Measurements from ENCODE around the gene PM20D2. TPM values are rescaled to one million over a fixed set of nuclear protein-coding genes. Genes with fewer than 3 reads are reported as not detected.

The PM20D2 gene
- total RNA-seq (14.4 TPM), polyA plus RNA-seq (ENCODE audit: insufficient read depth, low read depth, low replicate concordance) (5.7 TPM)
- long read RNA-seq, donor 1, full-length matches to known transcripts = 2 of 2 reads
- long read RNA-seq, donor 1, partial matches to known transcripts = 0 of 2 reads
- long read RNA-seq, donor 1, other reads (novel, unspliced or antisense) = 0 of 2 reads
- long read RNA-seq, donor 2, full-length matches to known transcripts = 4 of 4 reads
- long read RNA-seq, donor 2, partial matches to known transcripts = 0 of 4 reads
- long read RNA-seq, donor 2, other reads (novel, unspliced or antisense) = 0 of 4 reads
- long read RNA-seq, donor 3, full-length matches to known transcripts = 3 of 42 reads
- long read RNA-seq, donor 3, partial matches to known transcripts = 39 of 42 reads
- long read RNA-seq, donor 3, other reads (novel, unspliced or antisense) = 0 of 42 reads
- long read RNA-seq, donor 4, full-length matches to known transcripts = 4 of 38 reads
- long read RNA-seq, donor 4, partial matches to known transcripts = 34 of 38 reads
- long read RNA-seq, donor 4, other reads (novel, unspliced or antisense) = 0 of 38 reads
- long read RNA-seq, donor 5, partial matches to known transcripts = 11 of 11 reads
- long read RNA-seq, donor 5, other reads (novel, unspliced or antisense) = 0 of 11 reads
- long read RNA-seq, donor 6, full-length matches to known transcripts = 1 of 1 reads
- long read RNA-seq, donor 6, partial matches to known transcripts = 0 of 1 reads
- long read RNA-seq, donor 6, other reads (novel, unspliced or antisense) = 0 of 1 reads
- long read RNA-seq, donor 7, full-length matches to known transcripts = 3 of 17 reads
- long read RNA-seq, donor 7, partial matches to known transcripts = 11 of 17 reads
- long read RNA-seq, donor 7, other reads (novel, unspliced or antisense) = 3 of 17 reads
- long read RNA-seq, donor 8, full-length matches to known transcripts = 3 of 3 reads
- long read RNA-seq, donor 8, partial matches to known transcripts = 0 of 3 reads
- long read RNA-seq, donor 8, other reads (novel, unspliced or antisense) = 0 of 3 reads
- long read RNA-seq, donor 9, full-length matches to known transcripts = 1 of 1 reads
- long read RNA-seq, donor 9, partial matches to known transcripts = 0 of 1 reads
- long read RNA-seq, donor 9, other reads (novel, unspliced or antisense) = 0 of 1 reads
- long read RNA-seq, donor 10, full-length matches to known transcripts = 1 of 1 reads
- long read RNA-seq, donor 10, partial matches to known transcripts = 0 of 1 reads
- long read RNA-seq, donor 10, other reads (novel, unspliced or antisense) = 0 of 1 reads

- intact Hi-C loops (cut with DNase I) = no loop called here
- peak within 1 kb of the TSS; percentile 80 to 93 (median 90) for H3K4me3 ChIP-seq (ENCODE audit: low read length in 3 of 3)
Measured at GRCh38 chr6:89145956-89146717, at the start of gene PM20D2. Gene PM20D2, plus strand, starts transcription at chr6:89146055. Its CDS starts 90 bp downstream, at chr6:89146145.

GRCh38 chr6:89098461-89098860 lies 47.4 kb upstream of the PM20D2 start:
- Histone ChIP-seq H3K27ac (ENCODE audit: low read depth in 2 of 2, low read length in 2 of 2) (no peak overlapping the region), H3K4me1 (ENCODE audit: control insufficient read depth in 2 of 3, insufficient read depth in 2 of 3, low read depth in 1 of 3, low read length in 3 of 3) (peaks cover 0 to 1% (median 0%) of the 10 kb centered on the region in 3 donors), H3K9me3 (ENCODE audit: control insufficient read depth in 2 of 3, insufficient read depth in 1 of 3, low read length in 3 of 3) (no peaks in the 10 kb centered on the region), H3K36me3 (ENCODE audit: control insufficient read depth in 2 of 3, insufficient read depth in 3 of 3, low read length in 3 of 3) (no peaks in the 10 kb centered on the region), H3K4me3 (ENCODE audit: low read length in 3 of 3) (no peak overlapping the region), H3K27me3 (ENCODE audit: control insufficient read depth, insufficient read depth, low read length) (no peaks in the 10 kb centered on the region), H3K9ac (ENCODE audit: low read length in 3 of 3) (no peak overlapping the region)
- FAIRE-seq = no peak
- intact Hi-C loops (cut with DNase I) = no loop called here
- DNase-seq = no peak
- no peak for TF ChIP-seq CTCF (IDR thresholded peaks at IDR 0.05; ENCODE audit: borderline replicate concordance, extremely low read depth, insufficient read depth)

More at GRCh38 chr6:89145956-89146717, at the start of gene PM20D2:
- H3K9me3 ChIP-seq (ENCODE audit: control insufficient read depth in 2 of 3, insufficient read depth in 1 of 3, low read length in 3 of 3) = no peaks in the 10 kb centered on the region
- peak within 1 kb of the TSS; percentile 80 to 85 for H3K27ac ChIP-seq (ENCODE audit: low read depth in 2 of 2, low read length in 2 of 2)
- H3K9ac ChIP-seq (ENCODE audit: low read length in 3 of 3) = peak within 1 kb of the TSS; percentile 70 to 83 (median 79)
- peaks cover 0 to 2% (median 0%) of the 10 kb centered on the region in 3 donors for H3K36me3 ChIP-seq (ENCODE audit: control insufficient read depth in 2 of 3, insufficient read depth in 3 of 3, low read length in 3 of 3)
- H3K4me1 ChIP-seq (ENCODE audit: control insufficient read depth in 2 of 3, insufficient read depth in 2 of 3, low read depth in 1 of 3, low read length in 3 of 3) = peaks cover 0 to 7% (median 0%) of the 10 kb centered on the region in 3 donors
- no peak for TF ChIP-seq CTCF (IDR thresholded peaks at IDR 0.05; ENCODE audit: borderline replicate concordance, extremely low read depth, insufficient read depth)
- DNase-seq = peak; percentile 76 to 90 (median 85)
- no peaks in the 10 kb centered on the region for H3K27me3 ChIP-seq (ENCODE audit: control insufficient read depth, insufficient read depth, low read length)
- FAIRE-seq = no peak

- H3K27ac ChIP-seq (ENCODE audit: low read depth in 2 of 2, low read length in 2 of 2) = no peak overlapping the region
- TF ChIP-seq CTCF (IDR thresholded peaks at IDR 0.05; ENCODE audit: borderline replicate concordance, extremely low read depth, insufficient read depth) = no peak
Measured at GRCh38 chr6:89100114-89100513, 45.7 kb upstream of the PM20D2 start.

More at GRCh38 chr6:89100114-89100513, 45.7 kb upstream of the PM20D2 start:
- no peak for FAIRE-seq
- no peak for DNase-seq
- H3K27me3 ChIP-seq (ENCODE audit: control insufficient read depth, insufficient read depth, low read length) = no peaks in the 10 kb centered on the region
- H3K9ac ChIP-seq (ENCODE audit: low read length in 3 of 3) = no peak overlapping the region
- no peaks in the 10 kb centered on the region for H3K4me1 ChIP-seq (ENCODE audit: control insufficient read depth in 2 of 3, insufficient read depth in 2 of 3, low read depth in 1 of 3, low read length in 3 of 3)
- intact Hi-C loops (cut with DNase I) = no loop called here
- H3K9me3 ChIP-seq (ENCODE audit: control insufficient read depth in 2 of 3, insufficient read depth in 1 of 3, low read length in 3 of 3) = no peaks in the 10 kb centered on the region
- no peak overlapping the region for H3K4me3 ChIP-seq (ENCODE audit: low read length in 3 of 3)
- no peaks in the 10 kb centered on the region for H3K36me3 ChIP-seq (ENCODE audit: control insufficient read depth in 2 of 3, insufficient read depth in 3 of 3, low read length in 3 of 3)

Measured in kidney (tissue), 22 donors.